Panc1 (cell line): ENCODE data around the gene ADCYAP1R1.

Experiments
- CTCF ChIP-seq: fragments of 450-650 bp; IDR thresholded peaks from 2 replicates; pipeline ENCODE4 v1.5.1; 2017; ENCODE audit warnings: mild to moderate bottlenecking
- POLR2AphosphoS5 ChIP-seq: IDR thresholded peaks from 2 replicates; pipeline ENCODE4 v1.6.1; 2012; ENCODE audit warnings: mild to moderate bottlenecking, low read depth, low read length, moderate library complexity
- REST ChIP-seq, 2 experiments: IDR thresholded peaks; 2 replicates each; pipeline ENCODE4 v1.6.1; 2011 to 2012; ENCODE audit warnings: low read depth in 2 of 2, control low read depth in 1 of 2, low read length in 1 of 2, mild to moderate bottlenecking in 1 of 2, moderate library complexity in 1 of 2; ENCODE audit not compliant: insufficient read depth in 1 of 2
- SIN3A ChIP-seq: IDR thresholded peaks from 2 replicates; pipeline ENCODE4 v1.6.1; 2012; ENCODE audit warnings: low read depth, mild to moderate bottlenecking, low read length, moderate library complexity, borderline replicate concordance; ENCODE audit not compliant: insufficient read depth
- TCF7L2 ChIP-seq: IDR thresholded peaks from 2 replicates; pipeline ENCODE4 v1.6.1; 2011; ENCODE audit warnings: mild to moderate bottlenecking, low read depth, low read length, inconsistent platforms

- TF ChIP-seq CTCF = no peak
- no peak for TF ChIP-seq POLR2AphosphoS5
- no peak for TF ChIP-seq SIN3A
- no peak for TF ChIP-seq TCF7L2
- TF ChIP-seq REST (IDR thresholded peaks at IDR 0.05; ENCODE audit: insufficient read depth in 1 of 2, low read depth in 2 of 2, low read length in 1 of 2) = no peak
Measured at GRCh38 chr7:31076641-31077310, 24.7 kb downstream of the ADCYAP1R1 start.
